H1 (cell line): Measurements from ENCODE around the gene TTC39A. TPM values are rescaled to one million over a fixed set of nuclear protein-coding genes. Genes with fewer than 3 reads are reported as not detected.

Experiments
- CTBP2 ChIP-seq: IDR thresholded peaks from 2 replicates; pipeline ENCODE4 v1.7.0; 2011; ENCODE audit warnings: borderline replicate concordance, mild to moderate bottlenecking, moderate library complexity, mixed read lengths, low read length; ENCODE audit not compliant: insufficient read depth, insufficient read length
- EP300 ChIP-seq, 2 experiments: IDR thresholded peaks; 1 replicate in 1 of 2; 2 replicates in 1 of 2; pipeline ENCODE4 v1.6.1; 2011 to 2012; ENCODE audit warnings: low read depth in 2 of 2, low read length in 2 of 2, mild to moderate bottlenecking in 2 of 2, borderline replicate concordance in 1 of 2, inconsistent platforms in 1 of 2, moderate library complexity in 1 of 2
- RXRA ChIP-seq: IDR thresholded peaks from 2 replicates; pipeline ENCODE4 v1.6.1; 2011; ENCODE audit warnings: low read depth, mild to moderate bottlenecking, low read length, moderate library complexity; ENCODE audit not compliant: insufficient read depth
- SIX5 ChIP-seq: IDR thresholded peaks from 2 replicates; pipeline ENCODE4 v1.6.1; 2011; ENCODE audit warnings: mild to moderate bottlenecking, low read depth, low read length
- USF2 ChIP-seq: IDR thresholded peaks from 2 replicates; pipeline ENCODE4 v1.6.1; 2011; ENCODE audit warnings: low read length, improper control_type of control experiment
- polyA plus RNA-seq, 7 experiments: library from polyadenylated mRNA; depleted of rRNA in 3 of 7; stranded (reverse) in 5 of 7; unstranded in 2 of 7; fragments of >200 nt in 5 of 7; fragments of 200-250 nt in 2 of 7; gene quantifications; 1 replicate in 5 of 7; 2 replicates in 1 of 7; 4 replicates in 1 of 7; pipeline versions ENCODE4 v1.2.1 to v1.2.3, GENCODE V29; 2011 to 2013; ENCODE audit warnings: missing spikeins in 2 of 7, mixed read lengths in 2 of 7
- total RNA-seq: library from RNA; stranded (reverse); fragmentation: NEBNext Ultra II Directional; extraction: Animal tissue kit (Norgen Biotek cat#: 25700); gene quantifications from 2 replicates; pipeline ENCODE4 v1.2.1, GENCODE V29; 2021

Gene TTC39A
- total and polyA plus RNA-seq, 2 of the 8 experiments (the other 6 are each of a cell fraction or from before 2014, with no cell fraction given) = 5.5 to 5.8 TPM

GRCh38 chr1:51308636-51309035 is 21.7 kb downstream of the TTC39A start (continued):
- TF ChIP-seq EP300 (IDR thresholded peaks at IDR 0.05; ENCODE audit: borderline replicate concordance in 1 of 2, low read depth in 2 of 2, low read length in 2 of 2) (no peak), RXRA (no peak), SIX5 (no peak), USF2 (no peak), CTBP2 (no peak)
- TF ChIP-seq, all 59 proteins: peak for 0
